Measurements from ENCODE around the gene CRYBB3.

DNA sequence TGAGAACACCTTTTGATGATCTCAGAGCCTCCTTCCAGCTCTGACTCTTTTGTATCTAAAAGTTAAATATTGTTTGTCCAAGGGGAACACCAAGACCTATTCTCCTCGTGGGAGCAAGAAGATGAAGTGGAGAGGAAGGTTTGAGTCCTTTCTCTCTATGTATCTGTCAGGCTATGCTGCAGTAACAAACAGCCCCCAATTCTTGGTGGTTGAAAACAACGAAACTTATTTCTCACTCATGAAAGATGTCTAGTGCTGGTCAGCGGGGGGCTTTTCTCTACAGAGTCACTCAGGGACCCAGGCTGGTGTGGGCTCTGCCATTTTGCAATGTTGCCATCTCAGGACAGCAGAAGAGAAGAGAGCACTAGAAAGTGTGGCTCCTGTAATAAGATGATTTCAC, 13.6 kb downstream of the CRYBB3 start:
- TF ChIP-seq, protein P1, sequence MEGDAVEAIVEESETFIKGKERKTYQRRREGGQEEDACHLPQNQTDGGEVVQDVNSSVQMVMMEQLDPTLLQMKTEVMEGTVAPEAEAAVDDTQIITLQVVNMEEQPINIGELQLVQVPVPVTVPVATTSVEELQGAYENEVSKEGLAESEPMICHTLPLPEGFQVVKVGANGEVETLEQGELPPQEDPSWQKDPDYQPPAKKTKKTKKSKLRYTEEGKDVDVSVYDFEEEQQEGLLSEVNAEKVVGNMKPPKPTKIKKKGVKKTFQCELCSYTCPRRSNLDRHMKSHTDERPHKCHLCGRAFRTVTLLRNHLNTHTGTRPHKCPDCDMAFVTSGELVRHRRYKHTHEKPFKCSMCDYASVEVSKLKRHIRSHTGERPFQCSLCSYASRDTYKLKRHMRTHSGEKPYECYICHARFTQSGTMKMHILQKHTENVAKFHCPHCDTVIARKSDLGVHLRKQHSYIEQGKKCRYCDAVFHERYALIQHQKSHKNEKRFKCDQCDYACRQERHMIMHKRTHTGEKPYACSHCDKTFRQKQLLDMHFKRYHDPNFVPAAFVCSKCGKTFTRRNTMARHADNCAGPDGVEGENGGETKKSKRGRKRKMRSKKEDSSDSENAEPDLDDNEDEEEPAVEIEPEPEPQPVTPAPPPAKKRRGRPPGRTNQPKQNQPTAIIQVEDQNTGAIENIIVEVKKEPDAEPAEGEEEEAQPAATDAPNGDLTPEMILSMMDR (IDR thresholded peaks at IDR 0.05; ENCODE audit: low read depth, low read length), result no peak
- no peak for TF ChIP-seq EZH2phosphoT487 (IDR thresholded peaks at IDR 0.05; ENCODE audit: low read depth)

Data from OCI-LY3 (cell line).